Stimulated activated CD4-positive, alpha-beta T cell treated with anti-CD3 and anti-CD28 coated beads, TNF-alpha, amount 100 ng/mL, for 24 hours (primary cell): ENCODE measurements around the gene GBA2.

Experiments used
- DNase-seq, 3 experiments: peaks; one replicate each; pipeline ENCODE4 v3.0.0-alpha.2; 2020; ENCODE audit warnings: low read depth in 3 of 3

Gene GBA2

GRCh38 chr9:35738924-35739323 lies 10.1 kb downstream of the GBA2 start:
- no peak for DNase-seq

GRCh38 chr9:35738186-35738585 lies 10.8 kb downstream of the GBA2 start:
- no peak for DNase-seq

- DNase-seq: no peak
Measured at GRCh38 chr9:35737143-35737542, 11.9 kb downstream of the GBA2 start.

- DNase-seq: peak in 1 of 3 experiments; percentile 54
Measured at GRCh38 chr9:35736201-35736633, 12.8 kb downstream of the GBA2 start.

- no peak for DNase-seq
Measured at GRCh38 chr9:35734096-35734495, 14.9 kb downstream of the GBA2 start.

- no peak for DNase-seq
Measured at GRCh38 chr9:35732800-35733541, 16.1 kb downstream of the GBA2 start.

- DNase-seq: peak; percentile 93 to 97 (median 93)
Measured at GRCh38 chr9:35732185-35732799, 16.7 kb downstream of the GBA2 start, which contains the start of the genes CREB3 and TLN1. Gene CREB3 (plus strand): TSS chr9:35732666. CDS start chr9:35732773, 107 bp downstream. Gene TLN1 (minus strand): TSS chr9:35732195. CDS start chr9:35725694, 6,501 bp downstream.

- peak in 1 of 3 experiments; percentile 28 for DNase-seq
Measured at GRCh38 chr9:35731415-35732184, 17.4 kb downstream of the GBA2 start.

- DNase-seq: no peak
Measured at GRCh38 chr9:35730486-35730854, 18.6 kb downstream of the GBA2 start.

- no peak for DNase-seq
Measured at GRCh38 chr9:35729700-35730485, 19.1 kb downstream of the GBA2 start.

- no peak for DNase-seq
Measured at GRCh38 chr9:35729101-35729500, 19.9 kb downstream of the GBA2 start.

GRCh38 chr9:35728041-35728971 lies 20.7 kb downstream of the GBA2 start:
- DNase-seq: peak in 1 of 3 experiments; percentile 47

GRCh38 chr9:35727676-35728040 lies 21.4 kb downstream of the GBA2 start:
- no peak for DNase-seq

- no peak for DNase-seq
Measured at GRCh38 chr9:35726931-35727330, 22.1 kb downstream of the GBA2 start.

GRCh38 chr9:35725362-35725761 lies 23.7 kb downstream of the GBA2 start:
- no peak for DNase-seq

GRCh38 chr9:35723908-35724307 lies 25.1 kb downstream of the GBA2 start:
- no peak for DNase-seq

GRCh38 chr9:35723426-35723825 lies 25.6 kb downstream of the GBA2 start:
- no peak for DNase-seq

GRCh38 chr9:35719546-35719945 lies 29.5 kb downstream of the GBA2 start:
- DNase-seq: no peak

GRCh38 chr9:35718721-35719511 lies 30.1 kb downstream of the GBA2 start:
- no peak for DNase-seq
